ENCODE results near the gene MDC1.

MDC1 gene

GRCh38 chr6:30752157-30752927, 35.3 kb upstream of the MDC1 start (continued):
- TF ChIP-seq ZBTB11 (tag by site-specific recombination; conservative IDR thresholded peaks at IDR 0.05; ENCODE audit: low read depth), result no peak
- TF ChIP-seq ZBTB20 (tag by site-specific recombination; IDR thresholded peaks at IDR 0.05), result peak; percentile 94
- TF ChIP-seq ZNF596 (tag by site-specific recombination; IDR thresholded peaks at IDR 0.05), result no peak
- no peak for TF ChIP-seq TCF7L2 (IDR thresholded peaks at IDR 0.05; ENCODE audit: borderline replicate concordance, low read depth, low read length)
- TF ChIP-seq, protein P1, sequence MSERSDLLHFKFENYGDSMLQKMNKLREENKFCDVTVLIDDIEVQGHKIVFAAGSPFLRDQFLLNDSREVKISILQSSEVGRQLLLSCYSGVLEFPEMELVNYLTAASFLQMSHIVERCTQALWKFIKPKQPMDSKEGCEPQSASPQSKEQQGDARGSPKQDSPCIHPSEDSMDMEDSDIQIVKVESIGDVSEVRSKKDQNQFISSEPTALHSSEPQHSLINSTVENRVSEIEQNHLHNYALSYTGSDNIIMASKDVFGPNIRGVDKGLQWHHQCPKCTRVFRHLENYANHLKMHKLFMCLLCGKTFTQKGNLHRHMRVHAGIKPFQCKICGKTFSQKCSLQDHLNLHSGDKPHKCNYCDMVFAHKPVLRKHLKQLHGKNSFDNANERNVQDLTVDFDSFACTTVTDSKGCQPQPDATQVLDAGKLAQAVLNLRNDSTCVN (tag by site-specific recombination; optimal IDR thresholded peaks at IDR 0.05), result peak; percentile 32
- TF ChIP-seq ZNF239 (tag by site-specific recombination; IDR thresholded peaks at IDR 0.05), result no peak
- TF ChIP-seq ZNF292 (tag by site-specific recombination; IDR thresholded peaks at IDR 0.05; ENCODE audit: borderline replicate concordance, low read depth), result no peak
- no peak for TF ChIP-seq ZNF530 (tag by site-specific recombination; IDR thresholded peaks at IDR 0.05; ENCODE audit: low read depth)
- TF ChIP-seq ZNF416 (tag by site-specific recombination; IDR thresholded peaks at IDR 0.05), result no peak
- no peak for TF ChIP-seq ZNF837 (tag by site-specific recombination; IDR thresholded peaks at IDR 0.05)
- no peak; the same call in 1 of the 2 replicates for TF ChIP-seq ZNF10 (tag by site-specific recombination; IDR thresholded peaks at IDR 0.05)
- TF ChIP-seq, protein P2, sequence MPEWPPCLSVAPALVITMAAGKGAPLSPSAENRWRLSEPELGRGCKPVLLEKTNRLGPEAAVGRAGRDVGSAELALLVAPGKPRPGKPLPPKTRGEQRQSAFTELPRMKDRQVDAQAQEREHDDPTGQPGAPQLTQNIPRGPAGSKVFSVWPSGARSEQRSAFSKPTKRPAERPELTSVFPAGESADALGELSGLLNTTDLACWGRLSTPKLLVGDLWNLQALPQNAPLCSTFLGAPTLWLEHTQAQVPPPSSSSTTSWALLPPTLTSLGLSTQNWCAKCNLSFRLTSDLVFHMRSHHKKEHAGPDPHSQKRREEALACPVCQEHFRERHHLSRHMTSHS (tag by site-specific recombination; IDR thresholded peaks at IDR 0.05), result no peak
- no peak for TF ChIP-seq ZNF645 (tag by site-specific recombination; IDR thresholded peaks at IDR 0.05)
- TF ChIP-seq, protein P3, sequence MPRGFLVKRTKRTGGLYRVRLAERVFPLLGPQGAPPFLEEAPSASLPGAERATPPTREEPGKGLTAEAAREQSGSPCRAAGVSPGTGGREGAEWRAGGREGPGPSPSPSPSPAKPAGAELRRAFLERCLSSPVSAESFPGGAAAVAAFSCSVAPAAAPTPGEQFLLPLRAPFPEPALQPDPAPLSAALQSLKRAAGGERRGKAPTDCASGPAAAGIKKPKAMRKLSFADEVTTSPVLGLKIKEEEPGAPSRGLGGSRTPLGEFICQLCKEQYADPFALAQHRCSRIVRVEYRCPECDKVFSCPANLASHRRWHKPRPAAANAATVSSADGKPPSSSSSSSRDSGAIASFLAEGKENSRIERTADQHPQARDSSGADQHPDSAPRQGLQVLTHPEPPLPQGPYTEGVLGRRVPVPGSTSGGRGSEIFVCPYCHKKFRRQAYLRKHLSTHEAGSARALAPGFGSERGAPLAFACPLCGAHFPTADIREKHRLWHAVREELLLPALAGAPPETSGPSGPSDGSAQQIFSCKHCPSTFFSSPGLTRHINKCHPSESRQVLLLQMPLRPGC (tag by site-specific recombination; IDR thresholded peaks at IDR 0.05), result no peak; the same call in 1 of the 2 replicates
- TF ChIP-seq ZNF311 (tag by site-specific recombination; IDR thresholded peaks at IDR 0.05; ENCODE audit: borderline replicate concordance), result no peak
- no peak for TF ChIP-seq ZNF214 (tag by site-specific recombination; IDR thresholded peaks at IDR 0.05; ENCODE audit: borderline replicate concordance)
- 0 out of 2 replicates have a peak, but pooled peaks have one; percentile 21 for TF ChIP-seq SCRT2 (tag by site-specific recombination; IDR thresholded peaks at IDR 0.05)
- TF ChIP-seq ZBTB44 (tag by site-specific recombination; IDR thresholded peaks at IDR 0.05), result no peak
- peak; percentile 77 for TF ChIP-seq ZIC2 (tag by site-specific recombination; IDR thresholded peaks at IDR 0.05)
- TF ChIP-seq ZSCAN5A (tag by site-specific recombination; IDR thresholded peaks at IDR 0.05), result no peak
- no peak for TF ChIP-seq ZNF112 (tag by site-specific recombination; IDR thresholded peaks at IDR 0.05)
- no peak for TF ChIP-seq ZNF248 (tag by site-specific recombination; IDR thresholded peaks at IDR 0.05)
- no peak for TF ChIP-seq ZNF211 (tag by site-specific recombination; IDR thresholded peaks at IDR 0.05; ENCODE audit: low read depth)
- no peak for TF ChIP-seq TRIM28 (IDR thresholded peaks at IDR 0.05; ENCODE audit: borderline replicate concordance, low read length)
- no peak for TF ChIP-seq ZNF202 (tag by site-specific recombination; IDR thresholded peaks at IDR 0.05; ENCODE audit: borderline replicate concordance)
- TF ChIP-seq ZNF274 (IDR thresholded peaks at IDR 0.05; ENCODE audit: low read length), result no peak
- no peak for TF ChIP-seq ZNF274 (tag by site-specific recombination; IDR thresholded peaks at IDR 0.05; ENCODE audit: borderline replicate concordance)
- peak; percentile 96 for TF ChIP-seq ZEB2 (tag by site-specific recombination; IDR thresholded peaks at IDR 0.05)
- peak; percentile 74 for TF ChIP-seq ZSCAN30 (tag by site-specific recombination; IDR thresholded peaks at IDR 0.05)
